Brain microvascular endothelial cell (primary cell): ENCODE measurements around the gene NETO1.

Experiments used
- DNase-seq: peaks from one replicate; pipeline ENCODE4 v3.0.0-alpha.2; 2020
- H3K27ac ChIP-seq: fragments of 250-450 bp; sonication (Bioruptor Pico); 2 replicates; pipeline ENCODE4 v1.5.1; 2020; ENCODE audit warnings: mild to moderate bottlenecking, moderate library complexity
- H3K27me3 ChIP-seq: fragments of 250-450 bp; sonication (Bioruptor Pico); replicated peaks from 2 replicates; pipeline ENCODE4 v1.5.1; 2020; ENCODE audit warnings: mild to moderate bottlenecking
- H3K36me3 ChIP-seq: fragments of 250-450 bp; sonication (Bioruptor Pico); replicated peaks from 2 replicates; pipeline ENCODE4 v1.5.1; 2020; ENCODE audit warnings: mild to moderate bottlenecking
- H3K4me3 ChIP-seq: 2 replicates; pipeline ENCODE4 v1.5.1; 2011; ENCODE audit warnings: low read depth, mild to moderate bottlenecking, control low read depth, low read length, moderate library complexity
- in situ Hi-C: cut with HindIII; loops from 2 replicates; pipeline ENCODE4 v1.10.0; 2017; ENCODE audit warnings: low sequenced_read_pairs, low pct_ligation_motif_present
- TF ChIP-seq, protein P1 (sequence below): IDR thresholded peaks from 2 replicates; pipeline ENCODE4 v1.5.1; 2011; ENCODE audit warnings: low read depth, mild to moderate bottlenecking, moderate library complexity, low read length, control low read depth, inconsistent platforms; ENCODE audit errors: missing control alignments

NETO1 gene

GRCh38 chr18:72840109-72840508 lies 27.7 kb downstream of the NETO1 start:
- in situ Hi-C loops: no loop called here
- Histone ChIP-seq H3K27ac (no peak overlapping the region), H3K27me3 (no peaks in the 10 kb centered on the region), H3K4me3 (no peak overlapping the region), H3K36me3 (no peaks in the 10 kb centered on the region)
- TF ChIP-seq, protein P1, sequence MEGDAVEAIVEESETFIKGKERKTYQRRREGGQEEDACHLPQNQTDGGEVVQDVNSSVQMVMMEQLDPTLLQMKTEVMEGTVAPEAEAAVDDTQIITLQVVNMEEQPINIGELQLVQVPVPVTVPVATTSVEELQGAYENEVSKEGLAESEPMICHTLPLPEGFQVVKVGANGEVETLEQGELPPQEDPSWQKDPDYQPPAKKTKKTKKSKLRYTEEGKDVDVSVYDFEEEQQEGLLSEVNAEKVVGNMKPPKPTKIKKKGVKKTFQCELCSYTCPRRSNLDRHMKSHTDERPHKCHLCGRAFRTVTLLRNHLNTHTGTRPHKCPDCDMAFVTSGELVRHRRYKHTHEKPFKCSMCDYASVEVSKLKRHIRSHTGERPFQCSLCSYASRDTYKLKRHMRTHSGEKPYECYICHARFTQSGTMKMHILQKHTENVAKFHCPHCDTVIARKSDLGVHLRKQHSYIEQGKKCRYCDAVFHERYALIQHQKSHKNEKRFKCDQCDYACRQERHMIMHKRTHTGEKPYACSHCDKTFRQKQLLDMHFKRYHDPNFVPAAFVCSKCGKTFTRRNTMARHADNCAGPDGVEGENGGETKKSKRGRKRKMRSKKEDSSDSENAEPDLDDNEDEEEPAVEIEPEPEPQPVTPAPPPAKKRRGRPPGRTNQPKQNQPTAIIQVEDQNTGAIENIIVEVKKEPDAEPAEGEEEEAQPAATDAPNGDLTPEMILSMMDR: no peak
- no peak for DNase-seq

DNA sequence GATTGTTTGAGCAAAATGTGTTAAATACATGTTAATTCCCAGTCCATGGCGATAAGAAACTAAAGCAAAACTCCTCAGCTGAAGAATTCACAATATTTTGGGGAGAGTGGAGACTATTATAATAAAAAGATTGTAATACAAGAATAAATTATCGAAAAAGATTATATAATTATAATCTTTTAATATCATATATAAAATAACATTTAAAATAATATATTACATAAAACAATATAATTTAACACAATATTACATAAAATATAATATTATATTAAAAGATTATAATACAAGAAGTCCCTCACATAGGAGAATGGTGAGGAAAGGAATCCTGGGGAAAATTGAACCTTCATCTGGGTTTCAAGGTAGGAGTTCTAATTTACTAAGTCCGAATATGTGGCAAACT lies 33.1 kb downstream of the NETO1 start:
- in situ Hi-C loops: no loop called here

DNA sequence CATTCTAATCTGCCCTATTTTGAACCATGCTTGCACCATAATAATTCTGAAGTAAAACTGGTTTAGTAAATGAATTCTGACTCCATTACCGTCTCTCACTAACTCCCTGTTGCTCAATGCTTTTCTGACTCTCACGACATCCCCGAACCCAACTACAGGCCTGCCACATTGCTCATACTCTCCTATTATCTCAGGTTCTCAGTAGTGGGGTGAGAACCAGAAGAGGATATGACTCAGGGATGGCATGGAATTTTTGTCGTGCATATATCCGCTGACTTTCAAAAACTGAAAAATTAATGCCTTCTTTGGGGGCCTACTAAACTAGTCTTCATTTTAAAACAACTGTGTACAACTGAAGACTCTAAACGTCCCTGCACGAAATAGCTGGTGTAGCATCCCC lies 34.3 kb downstream of the NETO1 start:
- TF ChIP-seq, protein P1: no peak
- Histone ChIP-seq H3K27me3 (no peaks in the 10 kb centered on the region), H3K36me3 (no peaks in the 10 kb centered on the region), H3K4me3 (no peak overlapping the region), H3K27ac (peak overlapping the region; percentile 58)
- DNase-seq: peak; percentile 63
- in situ Hi-C loops: no loop called here

More for the DNA sequence above, 33.1 kb downstream of the NETO1 start:
- no peak overlapping the region for H3K4me3 ChIP-seq
- H3K27me3 ChIP-seq: no peaks in the 10 kb centered on the region
- no peak for DNase-seq
- TF ChIP-seq, protein P1: no peak
- no peaks in the 10 kb centered on the region for H3K36me3 ChIP-seq
- H3K27ac ChIP-seq: no peak overlapping the region

GRCh38 chr18:72830109-72830508 lies 37.7 kb downstream of the NETO1 start:
- Histone ChIP-seq H3K27ac (no peak overlapping the region), H3K36me3 (no peaks in the 10 kb centered on the region), H3K27me3 (no peaks in the 10 kb centered on the region), H3K4me3 (no peak overlapping the region)
- TF ChIP-seq, protein P1: no peak
- in situ Hi-C loops: no loop called here
- no peak for DNase-seq

GRCh38 chr18:72828601-72829000 lies 39.2 kb downstream of the NETO1 start:
- TF ChIP-seq, protein P1: no peak
- in situ Hi-C loops: no loop called here
- no peaks in the 10 kb centered on the region for H3K36me3 ChIP-seq
- no peak overlapping the region for H3K4me3 ChIP-seq
- H3K27ac ChIP-seq: no peak overlapping the region
- DNase-seq: no peak
- H3K27me3 ChIP-seq: no peaks in the 10 kb centered on the region

DNA sequence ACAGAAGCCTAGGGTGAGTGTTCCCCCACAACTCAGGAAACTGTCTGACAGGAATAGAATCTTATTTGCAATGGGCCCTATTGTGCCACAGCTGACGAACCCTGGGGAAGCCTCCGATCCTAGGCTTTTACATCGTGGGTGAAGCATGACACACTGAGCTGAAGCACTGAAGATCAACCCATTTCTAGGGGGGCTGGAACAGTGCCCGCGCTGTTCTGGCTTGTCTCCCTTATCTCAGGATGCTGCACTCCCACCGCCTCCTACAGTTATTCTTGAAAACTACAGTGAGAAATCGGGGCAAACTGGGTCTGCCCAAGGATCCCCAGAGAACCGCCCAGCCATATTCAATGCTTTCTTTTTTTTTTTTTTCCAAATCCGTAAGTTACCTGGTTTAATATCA lies 41.1 kb downstream of the NETO1 start:
- TF ChIP-seq, protein P1: no peak
- Histone ChIP-seq H3K27ac (no peak overlapping the region), H3K27me3 (no peaks in the 10 kb centered on the region), H3K4me3 (no peak overlapping the region), H3K36me3 (no peaks in the 10 kb centered on the region)
- no peak for DNase-seq
- in situ Hi-C loops: no loop called here
